HepG2 (cell line): ENCODE measurements around the gene KCNB1. TPM values are rescaled to one million over a fixed set of nuclear protein-coding genes. Genes with fewer than 3 reads are reported as not detected.
A peak's percentile ranks its signal among the peaks of the same experiment; 100 is the strongest.

Experiments used
- CCAR2 ChIP-seq: fragments of 200-400 bp; formaldehyde crosslinking; optimal IDR thresholded peaks from 2 replicates; pipeline ENCODE3; 2018; ENCODE audit warnings: low read depth, mild to moderate bottlenecking, low read length, moderate library complexity
- CENPT ChIP-seq: sonication (generic); formaldehyde crosslinking; IDR thresholded peaks from 2 replicates; pipeline ENCODE4 v1.8.0; 2022; ENCODE audit warnings: low read depth, mild to moderate bottlenecking, moderate library complexity, missing genetic modification reagents
- CHCHD3 ChIP-seq: sonication (generic); formaldehyde crosslinking; IDR thresholded peaks from 2 replicates; pipeline ENCODE4 v1.8.0; 2022; ENCODE audit warnings: mild to moderate bottlenecking, missing genetic modification reagents, moderate library complexity
- KDM6A ChIP-seq: IDR thresholded peaks from 2 replicates; pipeline ENCODE4 v1.6.1; 2016; ENCODE audit warnings: low read depth
- NFAT5 ChIP-seq: sonication (generic); formaldehyde crosslinking; IDR thresholded peaks from 2 replicates; pipeline ENCODE4 v1.4.0; 2020; ENCODE audit warnings: missing genetic modification reagents
- PCBP1 ChIP-seq: fragments of 200-400 bp; formaldehyde crosslinking; IDR thresholded peaks from 2 replicates; pipeline ENCODE4 v1.6.1; 2017; ENCODE audit warnings: mild to moderate bottlenecking, low read depth, low read length, borderline replicate concordance
- SMYD3 ChIP-seq: sonication (generic); formaldehyde crosslinking; IDR thresholded peaks from 2 replicates; pipeline ENCODE4 v1.8.1; 2023; ENCODE audit warnings: mild to moderate bottlenecking, missing genetic modification reagents
- ZNF44 ChIP-seq: sonication (generic); formaldehyde crosslinking; IDR thresholded peaks from 2 replicates; pipeline ENCODE4 v1.5.1; 2020; ENCODE audit warnings: mild to moderate bottlenecking, missing genetic modification reagents
- polyA plus RNA-seq, 8 experiments: library from polyadenylated mRNA; depleted of rRNA in 3 of 8; stranded (reverse) in 7 of 8; unstranded in 1 of 8; fragments of >200 nt; fragmentation: Illumina TruSeq in 4 of 8; extraction: Trizol in 4 of 8; gene quantifications; 2 replicates each; pipeline versions ENCODE4 v1.2.1 to v1.2.3, GENCODE V29; 2011 to 2016; ENCODE audit warnings: low read depth in 4 of 8, missing spikeins in 1 of 8, mixed read lengths in 1 of 8; ENCODE audit not compliant: insufficient read depth in 1 of 8
- total RNA-seq, 5 experiments: library from RNA; depleted of rRNA; stranded (reverse); fragments of >200 nt; fragmentation: Illumina TruSeq; extraction: Trizol; gene quantifications; 2 replicates each; pipeline ENCODE4 v1.2.3, GENCODE V29; 2016; ENCODE audit warnings: low read depth in 1 of 5
- TF ChIP-seq, protein P1 (sequence below): sonication (generic); formaldehyde crosslinking; IDR thresholded peaks from 2 replicates; pipeline ENCODE4 v1.4.0; 2020; ENCODE audit warnings: mild to moderate bottlenecking, missing genetic modification reagents
- TF ChIP-seq, protein P2 (sequence below): sonication (generic); formaldehyde crosslinking; IDR thresholded peaks from 2 replicates; pipeline ENCODE4 v1.5.0; 2020; ENCODE audit warnings: missing genetic modification reagents

KCNB1 gene
- total and polyA plus RNA-seq, 2 of the 13 experiments (the other 11 are each of a cell fraction or from before 2014, with no cell fraction given): 0.02 TPM; not detected in 1

GRCh38 chr20:49482621-49483017, at the start of gene KCNB1 (continued):
- TF ChIP-seq, protein P1, sequence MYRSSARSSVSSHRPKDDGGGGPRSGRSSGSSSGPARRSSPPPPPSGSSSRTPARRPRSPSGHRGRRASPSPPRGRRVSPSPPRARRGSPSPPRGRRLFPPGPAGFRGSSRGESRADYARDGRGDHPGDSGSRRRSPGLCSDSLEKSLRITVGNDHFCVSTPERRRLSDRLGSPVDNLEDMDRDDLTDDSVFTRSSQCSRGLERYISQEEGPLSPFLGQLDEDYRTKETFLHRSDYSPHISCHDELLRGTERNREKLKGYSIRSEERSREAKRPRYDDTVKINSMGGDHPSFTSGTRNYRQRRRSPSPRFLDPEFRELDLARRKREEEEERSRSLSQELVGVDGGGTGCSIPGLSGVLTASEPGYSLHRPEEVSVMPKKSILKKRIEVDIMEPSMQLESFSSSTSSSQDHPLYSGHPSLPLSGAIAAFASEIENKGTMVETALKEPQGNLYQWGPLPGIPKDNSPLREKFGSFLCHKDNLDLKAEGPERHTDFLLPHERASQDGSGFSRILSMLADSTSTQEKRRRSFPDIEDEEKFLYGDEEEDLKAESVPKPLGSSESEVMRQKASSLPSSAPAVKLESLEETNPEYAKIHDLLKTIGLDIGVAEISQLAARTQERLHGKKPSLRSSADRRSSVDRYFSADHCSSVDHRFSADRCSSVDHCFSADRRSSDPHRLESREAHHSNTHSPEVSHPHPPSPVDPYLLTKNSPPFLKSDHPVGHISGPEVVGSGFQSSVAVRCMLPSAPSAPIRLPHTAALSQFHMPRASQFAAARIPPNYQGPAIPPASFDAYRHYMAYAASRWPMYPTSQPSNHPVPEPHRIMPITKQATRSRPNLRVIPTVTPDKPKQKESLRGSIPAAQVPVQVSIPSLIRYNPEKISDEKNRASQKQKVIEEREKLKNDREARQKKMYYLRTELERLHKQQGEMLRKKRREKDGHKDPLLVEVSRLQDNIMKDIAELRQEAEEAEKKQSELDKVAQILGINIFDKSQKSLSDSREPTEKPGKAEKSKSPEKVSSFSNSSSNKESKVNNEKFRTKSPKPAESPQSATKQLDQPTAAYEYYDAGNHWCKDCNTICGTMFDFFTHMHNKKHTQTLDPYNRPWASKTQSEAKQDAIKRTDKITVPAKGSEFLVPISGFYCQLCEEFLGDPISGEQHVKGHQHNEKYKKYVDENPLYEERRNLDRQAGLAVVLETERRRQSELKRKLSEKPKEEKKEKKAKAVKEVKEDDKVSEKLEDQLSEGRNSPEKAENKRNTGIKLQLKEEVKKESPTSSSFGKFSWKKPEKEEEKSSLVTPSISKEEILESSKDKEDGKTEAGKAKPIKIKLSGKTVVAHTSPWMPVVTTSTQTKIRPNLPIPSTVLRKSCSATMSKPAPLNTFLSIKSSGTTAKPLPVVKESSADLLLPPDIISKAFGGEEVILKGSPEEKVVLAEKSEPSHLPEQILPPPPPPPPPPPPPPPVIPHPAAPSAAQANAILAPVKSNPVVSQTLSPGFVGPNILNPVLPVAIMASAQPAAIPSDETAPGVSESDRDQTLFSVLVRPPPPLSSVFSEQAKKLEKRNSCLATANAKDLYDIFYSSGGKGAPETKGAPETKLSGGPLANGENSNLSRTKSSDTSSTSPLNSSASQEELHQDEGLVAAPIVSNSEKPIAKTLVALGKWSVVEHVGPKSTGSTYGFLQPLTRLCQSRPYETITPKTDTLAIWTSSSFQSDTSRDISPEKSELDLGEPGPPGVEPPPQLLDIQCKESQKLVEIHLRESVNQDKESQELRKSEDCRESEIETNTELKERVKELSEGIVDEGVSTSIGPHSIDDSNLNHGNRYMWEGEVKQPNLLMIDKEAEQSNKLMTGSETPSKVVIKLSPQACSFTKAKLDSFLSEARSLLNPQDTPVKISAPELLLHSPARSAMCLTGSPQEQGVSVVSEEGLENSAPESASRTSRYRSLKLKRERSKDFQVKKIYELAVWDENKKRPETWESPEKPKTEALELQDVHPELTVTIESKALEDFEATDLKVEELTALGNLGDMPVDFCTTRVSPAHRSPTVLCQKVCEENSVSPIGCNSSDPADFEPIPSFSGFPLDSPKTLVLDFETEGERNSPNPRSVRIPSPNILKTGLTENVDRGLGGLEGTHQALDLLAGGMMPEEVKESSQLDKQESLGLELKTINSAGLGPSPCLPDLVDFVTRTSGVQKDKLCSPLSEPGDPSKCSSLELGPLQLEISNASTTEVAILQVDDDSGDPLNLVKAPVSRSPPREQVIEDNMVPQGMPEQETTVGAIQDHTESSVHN (CRISPR knock-in tag): no peak
- no peak for TF ChIP-seq KDM6A (CRISPR knock-in tag)
- TF ChIP-seq, protein P2, sequence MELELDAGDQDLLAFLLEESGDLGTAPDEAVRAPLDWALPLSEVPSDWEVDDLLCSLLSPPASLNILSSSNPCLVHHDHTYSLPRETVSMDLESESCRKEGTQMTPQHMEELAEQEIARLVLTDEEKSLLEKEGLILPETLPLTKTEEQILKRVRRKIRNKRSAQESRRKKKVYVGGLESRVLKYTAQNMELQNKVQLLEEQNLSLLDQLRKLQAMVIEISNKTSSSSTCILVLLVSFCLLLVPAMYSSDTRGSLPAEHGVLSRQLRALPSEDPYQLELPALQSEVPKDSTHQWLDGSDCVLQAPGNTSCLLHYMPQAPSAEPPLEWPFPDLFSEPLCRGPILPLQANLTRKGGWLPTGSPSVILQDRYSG (CRISPR knock-in tag): peak; percentile 90
- TF ChIP-seq NFAT5 (CRISPR knock-in tag): peak; percentile 94
- TF ChIP-seq PCBP1: no peak
- TF ChIP-seq CHCHD3: no peak
- TF ChIP-seq SMYD3 (CRISPR knock-in tag): no peak
- TF ChIP-seq CCAR2: no peak
- TF ChIP-seq ZNF44 (CRISPR knock-in tag): peak; percentile 59; the same call in 1 of the 2 replicates
- TF ChIP-seq CENPT (CRISPR knock-in tag): peak; percentile 62; the same call in 1 of the 2 replicates
